ENCODE data around the gene HAGHL.

- TF ChIP-seq CTCF (IDR thresholded peaks at IDR 0.05): no peak
- TF ChIP-seq POLR2A (IDR thresholded peaks at IDR 0.05): no peak
Observed at GRCh38 chr16:698911-699671, 27.8 kb upstream of the HAGHL start.
